T-helper 1 cell treated with Interleukin-12 subunit alpha and Interleukin-12 subunit beta and Interleukin-4 antibody, amounts not matched to agents 30 μg/mL and 1 μg/mL, for 36 hours (primary cell): Measurements from ENCODE around the gene DNAH8.
"Not testable (repeated sequence)": the region's sequence is repeated elsewhere in the genome, so short reads cannot be mapped to it uniquely, and the experiment has no call there.

ENCODE experiments used
- H3K27ac Mint-ChIP-seq: one replicate; pipeline ENCODE4 v1.8.0; 2021; ENCODE audit warnings: mild to moderate bottlenecking, mixed read lengths
- H3K27me3 Mint-ChIP-seq: one replicate; pipeline ENCODE4 v1.8.0; 2021; ENCODE audit warnings: low read depth, mixed read lengths
- H3K36me3 Mint-ChIP-seq: one replicate; pipeline ENCODE4 v1.8.0; 2021; ENCODE audit warnings: low read depth, mixed read lengths
- H3K4me1 Mint-ChIP-seq: one replicate; pipeline ENCODE4 v1.8.0; 2021; ENCODE audit warnings: low read depth, mixed read lengths
- H3K4me3 Mint-ChIP-seq: one replicate; pipeline ENCODE4 v1.8.0; 2021; ENCODE audit warnings: mild to moderate bottlenecking, moderate library complexity, mixed read lengths
- H3K9me3 Mint-ChIP-seq: one replicate; pipeline ENCODE4 v1.8.0; 2021; ENCODE audit warnings: mixed read lengths

Gene DNAH8

DNA sequence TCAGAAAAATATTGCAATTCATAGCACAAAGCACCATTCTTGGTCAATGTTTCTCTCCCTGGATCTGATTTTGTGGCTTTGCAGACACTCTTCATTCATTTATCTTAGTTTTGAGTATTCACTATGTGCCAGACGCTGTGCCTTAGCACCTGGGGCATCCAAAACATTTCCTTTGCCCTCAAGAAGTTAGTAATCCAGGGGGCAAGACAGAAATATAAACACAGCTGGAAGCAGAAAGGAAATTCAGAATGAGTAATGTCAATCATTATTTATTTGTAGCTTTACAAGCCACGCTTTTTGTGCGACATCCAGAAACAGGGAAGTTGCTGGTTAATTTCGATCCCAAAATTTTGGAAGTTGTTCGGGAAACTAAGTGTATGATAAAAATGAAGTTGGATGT, 71.4 kb downstream of the DNAH8 start:
- H3K36me3 Mint-ChIP-seq = no peaks in the 10 kb centered on the region
- no peaks in the 10 kb centered on the region for H3K9me3 Mint-ChIP-seq
- no peak overlapping the region for H3K27ac Mint-ChIP-seq
- peaks cover 35% of the 10 kb centered on the region for H3K27me3 Mint-ChIP-seq
- H3K4me1 Mint-ChIP-seq = no peaks in the 10 kb centered on the region
- H3K4me3 Mint-ChIP-seq = no peak overlapping the region

- Mint-ChIP-seq H3K27ac (no peak overlapping the region), H3K27me3 (peaks cover 38% of the 10 kb centered on the region), H3K4me3 (no peak overlapping the region), H3K4me1 (no peaks in the 10 kb centered on the region), H3K36me3 (no peaks in the 10 kb centered on the region), H3K9me3 (no peaks in the 10 kb centered on the region)
These were observed 74.1 kb downstream of the DNAH8 start for GRCh38 chr6:38789256-38789655.

DNA sequence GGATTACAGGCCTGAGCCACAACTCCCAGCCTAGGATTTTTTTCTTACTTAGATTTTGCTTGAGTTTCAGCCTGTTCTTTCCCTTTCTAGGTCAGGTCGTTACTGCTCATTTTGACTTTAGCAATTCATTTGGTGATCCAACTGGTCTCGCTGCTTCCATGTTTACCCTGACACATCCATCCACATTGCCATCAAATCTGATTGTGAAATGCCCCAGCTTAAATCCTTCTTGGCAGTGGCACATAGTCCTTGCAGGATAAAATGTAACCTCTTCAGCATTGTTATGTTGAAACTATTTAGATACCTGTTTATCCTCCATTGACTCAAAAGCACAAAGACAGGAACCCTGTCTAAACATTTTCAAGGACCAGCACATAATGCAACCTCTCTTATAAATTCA, 77.2 kb downstream of the DNAH8 start:
- Mint-ChIP-seq H3K36me3 (no peaks in the 10 kb centered on the region), H3K9me3 (no peaks in the 10 kb centered on the region), H3K4me3 (no peak overlapping the region), H3K27ac (no peak overlapping the region), H3K27me3 (peaks cover 26% of the 10 kb centered on the region), H3K4me1 (no peaks in the 10 kb centered on the region)

DNA sequence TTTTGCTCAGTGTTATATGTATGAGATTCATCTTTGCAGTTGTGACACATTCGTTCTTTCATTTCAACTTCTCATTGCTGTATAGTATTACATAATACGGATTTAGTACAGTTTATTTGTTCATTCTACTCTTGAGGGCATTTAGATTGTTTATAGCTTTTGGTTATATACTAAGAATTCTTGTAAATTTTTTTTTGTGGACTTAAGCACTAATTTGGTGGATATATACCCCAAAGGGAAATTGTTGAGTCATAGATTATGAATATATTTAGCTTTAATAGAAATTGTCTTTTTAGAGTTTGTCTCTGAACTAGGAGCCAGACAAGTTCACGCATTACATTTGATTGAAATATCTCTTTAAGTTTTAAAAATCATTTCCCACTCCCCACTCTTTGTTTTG, 79.6 kb downstream of the DNAH8 start:
- H3K4me3 Mint-ChIP-seq = no peak overlapping the region
- no peaks in the 10 kb centered on the region for H3K9me3 Mint-ChIP-seq
- H3K36me3 Mint-ChIP-seq = no peaks in the 10 kb centered on the region
- peaks cover 31% of the 10 kb centered on the region for H3K27me3 Mint-ChIP-seq
- no peak overlapping the region for H3K27ac Mint-ChIP-seq
- H3K4me1 Mint-ChIP-seq = no peaks in the 10 kb centered on the region

- no peaks in the 10 kb centered on the region for H3K4me1 Mint-ChIP-seq
- H3K9me3 Mint-ChIP-seq = no peaks in the 10 kb centered on the region
- no peak overlapping the region for H3K27ac Mint-ChIP-seq
- H3K36me3 Mint-ChIP-seq = no peaks in the 10 kb centered on the region
- peaks cover 39% of the 10 kb centered on the region for H3K27me3 Mint-ChIP-seq
- H3K4me3 Mint-ChIP-seq = no peak overlapping the region
These were observed 80.9 kb downstream of the DNAH8 start for GRCh38 chr6:38796006-38796405.

GRCh38 chr6:38796437-38796836, 81.3 kb downstream of the DNAH8 start:
- not testable (repeated sequence) for H3K4me3 Mint-ChIP-seq, H3K4me1 Mint-ChIP-seq, H3K9me3 Mint-ChIP-seq, H3K27ac Mint-ChIP-seq, H3K36me3 Mint-ChIP-seq
- H3K27me3 Mint-ChIP-seq = peaks cover 40% of the 10 kb centered on the region

DNA sequence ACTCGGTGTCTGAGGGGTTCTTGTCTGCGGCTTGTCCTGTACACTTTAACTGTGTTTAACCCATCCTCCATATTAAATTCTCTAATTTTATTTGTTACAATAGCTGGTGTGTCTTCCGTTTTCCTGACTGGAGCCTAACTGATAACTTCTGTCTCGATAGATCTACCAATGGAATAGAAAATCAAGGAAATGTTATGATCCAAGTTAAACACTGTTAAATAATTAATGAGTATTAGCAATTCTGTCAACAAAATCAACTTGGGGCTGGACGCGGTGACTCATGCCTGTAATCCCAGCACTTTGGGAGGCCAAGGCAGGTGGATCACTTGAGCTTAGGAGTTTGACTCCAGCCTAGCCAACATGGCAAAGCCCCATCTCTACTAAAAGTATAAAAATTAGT, 81.7 kb downstream of the DNAH8 start:
- Mint-ChIP-seq H3K4me3 (no peak overlapping the region), H3K36me3 (no peaks in the 10 kb centered on the region), H3K27ac (no peak overlapping the region), H3K9me3 (no peaks in the 10 kb centered on the region), H3K27me3 (peaks cover 38% of the 10 kb centered on the region), H3K4me1 (no peaks in the 10 kb centered on the region)

DNA sequence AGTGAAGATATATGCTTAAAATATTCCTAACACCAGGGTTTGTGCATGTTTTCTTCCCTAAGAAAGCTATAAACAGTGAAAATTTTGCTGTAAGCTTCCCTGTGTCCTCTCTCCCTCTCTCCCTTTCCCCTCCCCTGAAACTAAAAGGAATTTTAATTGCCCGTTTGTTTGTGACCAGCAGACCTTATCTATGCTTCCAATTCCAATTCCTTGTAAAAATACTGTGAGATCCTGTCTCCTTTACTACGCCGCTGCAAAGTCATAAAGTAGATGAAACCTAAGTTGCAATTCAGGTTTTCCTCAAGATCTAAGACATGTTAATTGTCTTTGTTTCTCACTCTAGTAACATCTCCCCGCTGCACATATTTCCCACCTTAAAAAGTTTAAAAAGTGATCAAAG, 82.3 kb downstream of the DNAH8 start:
- Mint-ChIP-seq H3K27ac (no peak overlapping the region), H3K27me3 (peaks cover 35% of the 10 kb centered on the region), H3K4me3 (no peak overlapping the region), H3K9me3 (no peaks in the 10 kb centered on the region), H3K36me3 (no peaks in the 10 kb centered on the region), H3K4me1 (no peaks in the 10 kb centered on the region)

DNA sequence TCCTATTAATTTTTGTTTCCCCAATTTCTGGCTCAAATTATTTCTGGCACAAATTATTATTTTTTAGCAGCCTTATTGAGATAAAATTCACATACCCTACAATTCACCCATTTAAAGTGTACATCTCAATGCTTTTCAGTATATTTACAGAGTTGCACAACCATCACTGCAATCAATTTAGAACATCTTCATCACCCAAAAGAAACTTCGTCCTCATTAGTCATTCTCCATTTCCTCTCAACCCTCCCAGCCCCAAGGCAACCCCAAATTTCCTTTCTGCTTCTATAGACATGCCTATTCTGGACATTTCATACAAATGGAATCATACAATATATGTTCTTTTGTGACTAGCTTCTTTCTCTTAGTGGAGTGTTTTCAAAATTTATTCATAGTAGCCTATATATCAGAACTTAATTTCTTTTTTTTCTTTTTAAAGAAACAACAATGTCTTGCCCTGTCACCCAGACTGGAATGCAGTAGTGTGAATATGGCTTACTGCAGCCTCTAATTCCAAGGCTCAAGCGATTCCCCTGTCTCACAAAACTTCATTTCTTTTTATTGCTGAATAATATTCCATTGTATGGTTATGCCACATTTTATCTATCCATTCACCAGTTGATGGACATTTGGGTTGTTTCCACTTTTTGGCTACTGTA, 84.5 kb downstream of the DNAH8 start:
- Mint-ChIP-seq H3K9me3 (no peaks in the 10 kb centered on the region), H3K4me1 (no peaks in the 10 kb centered on the region), H3K27me3 (peaks cover 41% of the 10 kb centered on the region), H3K27ac (no peak overlapping the region), H3K4me3 (no peak overlapping the region), H3K36me3 (no peaks in the 10 kb centered on the region)

DNA sequence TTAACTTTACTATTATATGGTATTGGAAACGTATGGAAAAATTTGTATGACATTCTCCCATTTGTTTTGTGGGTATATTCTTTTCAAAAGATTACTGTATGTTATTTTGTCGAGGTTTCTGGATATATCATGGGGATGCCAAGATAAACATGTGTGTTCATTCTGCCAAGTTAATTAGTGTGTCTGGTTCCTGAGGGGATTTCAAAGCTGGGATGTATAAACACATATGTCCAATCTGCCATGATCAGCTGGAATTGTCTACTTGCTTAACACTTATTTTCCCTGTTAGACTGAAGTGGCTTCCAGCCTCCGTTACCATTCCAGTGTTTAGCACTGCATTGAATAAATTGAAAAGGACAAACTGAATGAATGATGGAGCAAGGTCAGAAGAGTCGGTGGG, 86.2 kb downstream of the DNAH8 start:
- Mint-ChIP-seq H3K9me3 (no peaks in the 10 kb centered on the region), H3K27me3 (peaks cover 45% of the 10 kb centered on the region), H3K27ac (no peak overlapping the region), H3K4me1 (no peaks in the 10 kb centered on the region), H3K4me3 (no peak overlapping the region), H3K36me3 (no peaks in the 10 kb centered on the region)

GRCh38 chr6:38802497-38802896, 87.4 kb downstream of the DNAH8 start:
- Mint-ChIP-seq H3K27ac (no peak overlapping the region), H3K27me3 (peaks cover 50% of the 10 kb centered on the region), H3K4me3 (no peak overlapping the region), H3K9me3 (no peaks in the 10 kb centered on the region), H3K4me1 (no peaks in the 10 kb centered on the region), H3K36me3 (no peaks in the 10 kb centered on the region)

GRCh38 chr6:38803129-38803528, 88.0 kb downstream of the DNAH8 start:
- Mint-ChIP-seq H3K27ac (no peak overlapping the region), H3K27me3 (peaks cover 47% of the 10 kb centered on the region), H3K4me3 (no peak overlapping the region), H3K9me3 (no peaks in the 10 kb centered on the region), H3K4me1 (no peaks in the 10 kb centered on the region), H3K36me3 (no peaks in the 10 kb centered on the region)

GRCh38 chr6:38804358-38804757, 89.2 kb downstream of the DNAH8 start:
- Mint-ChIP-seq H3K36me3 (no peaks in the 10 kb centered on the region), H3K9me3 (no peaks in the 10 kb centered on the region), H3K4me3 (no peak overlapping the region), H3K4me1 (no peaks in the 10 kb centered on the region), H3K27ac (no peak overlapping the region), H3K27me3 (peaks cover 45% of the 10 kb centered on the region)

DNA sequence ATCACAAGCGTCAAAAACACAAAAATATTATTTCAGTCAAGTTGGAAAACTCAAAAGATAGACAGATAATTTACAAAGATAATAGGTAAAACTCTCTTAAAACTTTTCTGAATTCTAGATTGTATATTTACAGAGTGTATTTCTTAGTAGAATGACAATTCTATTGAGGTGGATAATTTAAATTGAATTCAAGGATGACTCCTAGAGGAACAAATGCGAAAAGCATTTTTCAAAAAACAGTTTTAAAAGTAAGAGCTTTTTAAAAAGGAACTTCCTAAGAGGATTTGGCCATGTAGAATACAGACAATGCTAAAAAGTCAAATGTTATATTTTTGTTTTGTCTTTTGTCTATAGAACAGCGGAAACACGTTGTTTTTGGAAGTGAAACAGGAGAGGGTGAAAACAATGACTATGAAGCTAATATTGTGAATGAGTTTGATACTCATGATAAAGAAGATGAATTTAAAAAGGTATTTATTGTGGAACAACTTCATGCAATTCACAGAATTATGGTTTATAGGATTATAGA, 90.1 kb downstream of the DNAH8 start:
- Mint-ChIP-seq H3K9me3 (no peaks in the 10 kb centered on the region), H3K4me3 (no peak overlapping the region), H3K36me3 (no peaks in the 10 kb centered on the region), H3K27me3 (peaks cover 45% of the 10 kb centered on the region), H3K4me1 (no peaks in the 10 kb centered on the region), H3K27ac (no peak overlapping the region)

GRCh38 chr6:38805692-38806091, 90.6 kb downstream of the DNAH8 start:
- Mint-ChIP-seq H3K4me1 (no peaks in the 10 kb centered on the region), H3K27me3 (peaks cover 43% of the 10 kb centered on the region), H3K36me3 (no peaks in the 10 kb centered on the region), H3K4me3 (no peak overlapping the region), H3K27ac (no peak overlapping the region), H3K9me3 (no peaks in the 10 kb centered on the region)

DNA sequence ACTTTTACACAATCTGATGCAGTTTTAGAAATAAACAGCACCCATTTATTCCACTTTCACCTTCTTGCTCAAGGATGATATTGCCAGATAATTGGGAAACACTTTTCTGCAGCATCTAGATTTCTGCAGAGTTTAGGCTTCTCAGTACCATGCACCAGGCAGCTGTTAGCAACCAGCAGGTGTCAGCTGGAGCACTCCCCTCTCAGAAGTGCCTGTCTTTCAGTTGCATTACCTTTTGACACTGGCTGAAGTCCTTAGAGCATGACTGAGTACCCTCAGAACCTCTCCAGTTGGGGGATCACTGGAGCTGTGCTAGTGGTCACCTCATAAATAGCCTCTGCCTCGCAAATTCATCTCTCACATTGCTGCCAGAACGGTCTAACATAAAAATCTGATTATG, 91.2 kb downstream of the DNAH8 start:
- no peak overlapping the region for H3K27ac Mint-ChIP-seq
- no peaks in the 10 kb centered on the region for H3K9me3 Mint-ChIP-seq
- no peaks in the 10 kb centered on the region for H3K4me1 Mint-ChIP-seq
- no peak overlapping the region for H3K4me3 Mint-ChIP-seq
- H3K27me3 Mint-ChIP-seq = peaks cover 48% of the 10 kb centered on the region
- H3K36me3 Mint-ChIP-seq = no peaks in the 10 kb centered on the region
